ENCODE data around the gene PCMT1.

DNA sequence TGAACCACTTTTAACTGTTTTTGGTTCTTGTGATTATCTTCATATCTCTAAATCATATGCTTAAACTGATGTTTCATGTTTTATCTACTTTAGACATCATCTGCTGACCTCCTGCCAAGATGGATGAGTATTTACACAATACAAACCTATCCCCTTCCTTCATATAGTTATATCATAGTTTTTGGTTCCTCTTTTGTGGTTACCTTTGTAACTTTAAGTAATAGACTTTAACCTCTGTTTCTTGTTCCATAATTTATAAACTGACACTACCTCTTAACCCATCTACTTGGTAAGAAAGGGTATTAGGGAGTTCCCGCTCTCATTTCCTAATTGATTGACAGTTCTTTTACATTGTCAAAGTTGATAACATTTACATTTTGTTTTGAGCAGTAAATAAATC is 11.9 kb downstream of the PCMT1 start:
- TF ChIP-seq CTCF (IDR thresholded peaks at IDR 0.05) = no peak
- TF ChIP-seq POLR2AphosphoS5 (IDR thresholded peaks at IDR 0.05) = no peak
